GM13977 (cell line): ENCODE measurements around the gene LMNB1.

ENCODE experiments used
- DNase-seq: peaks from one replicate; pipeline ENCODE4 v3.0.0; 2012; ENCODE audit warnings: low spot score
- CTCF ChIP-seq: IDR thresholded peaks from 2 replicates; pipeline ENCODE4 v1.5.1; 2012; ENCODE audit warnings: mild to moderate bottlenecking, control low read depth; ENCODE audit not compliant: insufficient read depth; ENCODE audit errors: extremely low read depth, missing control alignments
- in situ Hi-C: fragments of 300-500 bp; cut with MboI; formaldehyde crosslinking; loops from one replicate; pipeline ENCODE4 v1.12.0; 2022; ENCODE audit warnings: low sequenced_read_pairs, low pct_unique_long_range_greater_than_20kb, mixed read lengths, inconsistent platforms; ENCODE audit not compliant: unreplicated experiment

The LMNB1 gene

GRCh38 chr5:126855266-126855665, 78.3 kb downstream of the LMNB1 start:
- DNase-seq: no peak
- TF ChIP-seq CTCF: no peak
- in situ Hi-C loops: loop anchor here (25.0 kb wide), 1 partner anchor 457 kb away; no protein-coding TSS in a partner anchor

DNA sequence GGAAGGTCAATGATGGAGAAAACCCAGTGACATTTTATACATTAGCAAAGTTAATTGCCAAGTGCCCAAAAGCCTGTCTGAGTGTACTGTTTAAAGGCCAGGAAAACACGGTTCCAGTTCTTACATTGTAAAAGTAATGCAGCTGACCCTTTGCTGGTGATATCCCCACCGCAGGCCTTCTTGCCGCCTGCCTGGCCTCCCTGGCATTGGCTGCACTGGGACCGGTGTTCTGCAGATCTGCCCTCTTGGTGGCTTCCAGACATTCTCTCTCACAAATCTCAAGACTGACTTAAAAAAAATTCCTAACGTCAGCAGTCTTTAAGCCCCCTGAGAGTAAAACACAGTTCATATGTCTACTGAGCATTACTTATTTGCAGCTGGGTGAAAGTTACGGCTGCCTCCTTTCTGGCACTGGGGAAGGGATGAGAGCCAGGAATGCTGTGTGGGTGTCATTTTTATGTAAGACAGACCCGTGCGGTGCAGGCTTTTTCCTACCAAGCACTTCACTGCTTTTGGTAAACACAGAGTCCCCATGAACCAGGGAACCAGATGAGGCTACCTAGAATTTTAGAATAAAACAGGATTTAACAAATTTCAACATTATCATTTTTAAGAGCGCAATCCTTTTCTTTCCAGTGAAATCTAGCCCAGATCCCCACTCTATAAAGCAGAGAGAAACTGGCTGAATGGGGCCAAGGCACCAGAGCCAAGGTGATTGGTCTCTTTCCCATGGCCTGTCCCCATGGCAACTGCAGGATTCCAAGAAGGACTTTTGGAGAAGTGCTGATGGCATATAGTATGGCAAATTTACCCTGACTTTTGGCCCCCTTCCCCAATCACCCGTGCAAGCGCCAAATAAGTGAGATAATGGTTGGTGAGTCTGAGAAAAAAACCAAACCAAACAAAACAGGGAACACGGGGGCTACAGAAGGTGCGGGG, 80.8 kb downstream of the LMNB1 start:
- no peak for TF ChIP-seq CTCF
- in situ Hi-C loops: loop anchor here (25.0 kb wide), 1 partner anchor 455 kb away; no protein-coding TSS in a partner anchor
- DNase-seq: no peak

DNA sequence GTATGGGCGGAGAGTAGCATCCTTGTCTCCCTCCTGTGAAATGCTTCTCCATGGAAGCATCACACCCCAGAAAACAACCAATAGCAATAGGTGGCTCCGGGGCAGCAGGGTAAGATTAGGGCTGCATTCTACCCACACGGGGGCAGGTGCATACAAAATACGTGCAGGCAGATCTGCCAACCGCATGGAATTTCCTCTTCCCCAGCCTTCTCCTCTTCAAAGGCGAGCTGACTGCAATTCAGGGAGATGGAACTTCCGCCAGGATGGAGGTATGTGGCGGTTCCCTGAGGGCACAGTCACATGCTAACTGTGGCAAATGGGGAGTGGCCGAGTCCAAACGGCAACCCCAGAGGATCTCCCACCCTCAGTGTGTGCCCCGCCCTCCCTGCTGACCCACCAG, 81.5 kb downstream of the LMNB1 start:
- in situ Hi-C loops: loop anchor here (25.0 kb wide), 1 partner anchor 454 kb away; no protein-coding TSS in a partner anchor
- DNase-seq: no peak
- TF ChIP-seq CTCF: no peak

DNA sequence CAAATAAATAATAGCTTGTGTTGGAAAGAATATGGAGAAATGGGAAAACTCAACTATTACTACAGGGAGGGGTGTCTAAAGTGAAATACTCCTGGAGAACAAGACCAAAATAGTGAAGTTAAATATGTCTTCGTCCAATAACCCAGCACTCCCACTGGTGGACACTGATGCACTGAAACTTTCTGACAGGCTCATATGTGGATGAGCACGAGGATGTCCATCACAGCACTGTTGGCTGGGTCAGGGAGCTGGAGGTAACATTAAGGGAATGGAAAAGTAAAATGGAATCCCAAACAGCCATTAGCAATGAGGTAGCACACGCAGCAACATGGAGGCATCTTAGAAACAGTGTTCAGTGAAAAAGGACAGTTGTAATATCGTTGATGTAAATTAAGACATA, 86.5 kb downstream of the LMNB1 start:
- in situ Hi-C loops: loop anchor here (25.0 kb wide), 1 partner anchor 449 kb away; no protein-coding TSS in a partner anchor
- TF ChIP-seq CTCF: no peak
- no peak for DNase-seq

GRCh38 chr5:126864042-126864688, 87.2 kb downstream of the LMNB1 start:
- in situ Hi-C loops: loop anchor here (25.0 kb wide), 1 partner anchor 448 kb away; no protein-coding TSS in a partner anchor
- TF ChIP-seq CTCF: no peak
- DNase-seq: no peak

GRCh38 chr5:126865299-126865698, 88.4 kb downstream of the LMNB1 start:
- TF ChIP-seq CTCF: no peak
- no peak for DNase-seq
- in situ Hi-C loops: loop anchor here (25.0 kb wide), 1 partner anchor 447 kb away; no protein-coding TSS in a partner anchor
